ENCODE measurements around the gene SLC46A2. TPM values are rescaled to one million over a fixed set of nuclear protein-coding genes. Genes with fewer than 3 reads are reported as not detected.

SLC46A2 gene
- total and polyA plus RNA-seq, 9 donors, result 0.04 to 1.2 (median 0.54) TPM; not detected in 5

- H3K27me3 ChIP-seq, result no peaks in the 10 kb centered on the region
- no peaks in the 10 kb centered on the region for H3K4me1 ChIP-seq (ENCODE audit: insufficient read depth)
- no peak overlapping the region for H3K27ac ChIP-seq
- no peaks in the 10 kb centered on the region for H3K9me3 ChIP-seq
- no peak overlapping the region for H3K4me3 ChIP-seq
- intact Hi-C loops (cut with DNase I), result no loop called here
- 37 to 38% (median 38%) methylated on average over 15 of the region's 15 CpGs for WGBS, 3 donors
- H3K36me3 ChIP-seq, result no peaks in the 10 kb centered on the region
- TF ChIP-seq EP300 (IDR thresholded peaks at IDR 0.05), result no peak
- TF ChIP-seq CTCF (IDR thresholded peaks at IDR 0.05), result peak; percentile 61 to 69 (median 68)
- DNase-seq, result peak; percentile 50 to 83 (median 73)
Measured at GRCh38 chr9:112844771-112845542, 45.7 kb downstream of the SLC46A2 start.

GRCh38 chr9:112842555-112842954 lies 48.1 kb downstream of the SLC46A2 start:
- intact Hi-C loops (cut with DNase I), result no loop called here
- no peaks in the 10 kb centered on the region for H3K4me1 ChIP-seq (ENCODE audit: insufficient read depth)
- no peak overlapping the region for H3K4me3 ChIP-seq
- H3K27ac ChIP-seq, result no peak overlapping the region
- no peak for TF ChIP-seq EP300 (IDR thresholded peaks at IDR 0.05)
- TF ChIP-seq CTCF (IDR thresholded peaks at IDR 0.05), result no peak
- TF ChIP-seq POLR2A (IDR thresholded peaks at IDR 0.05), result no peak
- WGBS, 3 donors, result 81 to 96% (median 96%) methylated on average over 4 of the region's 4 CpGs
- no peaks in the 10 kb centered on the region for H3K9me3 ChIP-seq
- H3K27me3 ChIP-seq, result no peaks in the 10 kb centered on the region
- DNase-seq, result no peak
- H3K36me3 ChIP-seq, result no peaks in the 10 kb centered on the region

GRCh38 chr9:112841261-112841660 lies 49.4 kb downstream of the SLC46A2 start:
- no peaks in the 10 kb centered on the region for H3K36me3 ChIP-seq
- H3K27ac ChIP-seq, result no peak overlapping the region
- 88 to 92% (median 89%) methylated on average over 3 of the region's 3 CpGs for WGBS, 3 donors
- no peaks in the 10 kb centered on the region for H3K27me3 ChIP-seq
- DNase-seq, result no peak
- H3K4me3 ChIP-seq, result no peak overlapping the region
- H3K4me1 ChIP-seq (ENCODE audit: insufficient read depth), result no peaks in the 10 kb centered on the region
- H3K9me3 ChIP-seq, result no peaks in the 10 kb centered on the region
- TF ChIP-seq EP300 (IDR thresholded peaks at IDR 0.05) (no peak), CTCF (IDR thresholded peaks at IDR 0.05) (no peak), POLR2A (IDR thresholded peaks at IDR 0.05) (no peak)
- intact Hi-C loops (cut with DNase I), result no loop called here

GRCh38 chr9:112839331-112839730 lies 51.3 kb downstream of the SLC46A2 start:
- H3K4me3 ChIP-seq, result no peak overlapping the region
- WGBS, 3 donors, result 84 to 96% (median 96%) methylated on average over 8 of the region's 8 CpGs
- intact Hi-C loops (cut with DNase I), result no loop called here
- no peaks in the 10 kb centered on the region for H3K27me3 ChIP-seq
- no peaks in the 10 kb centered on the region for H3K4me1 ChIP-seq (ENCODE audit: insufficient read depth)
- H3K9me3 ChIP-seq, result no peaks in the 10 kb centered on the region
- no peaks in the 10 kb centered on the region for H3K36me3 ChIP-seq
- TF ChIP-seq EP300 (IDR thresholded peaks at IDR 0.05) (no peak), CTCF (IDR thresholded peaks at IDR 0.05) (no peak), POLR2A (IDR thresholded peaks at IDR 0.05) (no peak)
- no peak overlapping the region for H3K27ac ChIP-seq
- no peak for DNase-seq
